Activated CD4-positive, CD25-positive, alpha-beta regulatory T cell (primary cell): ENCODE results near the gene MYOZ3.

Experiments
- DNase-seq, 4 experiments: peaks; one replicate each; lab custom pipeline; 2025; lab: John Stamatoyannopoulos, UW

The MYOZ3 gene

GRCh38 chr5:150700594-150701377 is 39.7 kb downstream of the MYOZ3 start, which contains the start of gene RBM22:
Gene RBM22, minus strand, starts transcription at chr5:150701062. Its CDS starts 77 bp downstream, at chr5:150700985.
- DNase-seq = peak; percentile 62 to 83 (median 76)

GRCh38 chr5:150703762-150704161 is 42.7 kb downstream of the MYOZ3 start:
- DNase-seq = no peak

- DNase-seq = no peak
Observed at GRCh38 chr5:150706776-150707390, 45.8 kb downstream of the MYOZ3 start.

- DNase-seq = no peak
Observed at GRCh38 chr5:150710165-150710564, 49.1 kb downstream of the MYOZ3 start.

GRCh38 chr5:150723845-150724244 is 62.8 kb downstream of the MYOZ3 start:
- no peak for DNase-seq
